OCI-LY7 (cell line): ENCODE results near the gene NPM1. TPM values are rescaled to one million over a fixed set of nuclear protein-coding genes. Genes with fewer than 3 reads are reported as not detected.

ENCODE experiments used
- BruUV-seq: library from RNA; stranded (reverse); fragments of 400-500 nt; replicated peaks from 2 replicates; lab custom pipeline; 2021; lab: Mats Ljungman, UMichigan
- CTCF ChIA-PET: fragments of 300-600 bp; sonication (Branson Sonifier 250); formaldehyde crosslinking; loops from one replicate; lab custom pipeline; 2022; ENCODE audit warnings: antibody characterized with exemption; ENCODE audit not compliant: unreplicated experiment; lab: Charles Lee
- POLR2A ChIA-PET: fragments of 300-600 bp; sonication (Branson Sonifier 250); formaldehyde crosslinking; loops from one replicate; lab custom pipeline; 2022; ENCODE audit warnings: antibody characterized with exemption; lab: Charles Lee
- DNase-seq: peaks from one replicate; pipeline ENCODE4 v3.0.0-alpha.2; 2015; ENCODE audit warnings: low spot score
- H2AFZ ChIP-seq: fragments of 200-600 bp; sonication (generic), shearing (Covaris generic); 2 replicates; pipeline ENCODE4 v1.6.1; 2014; ENCODE audit warnings: mild to moderate bottlenecking, antibody characterized with exemption, low read length, moderate library complexity
- H3K27ac ChIP-seq: fragments of 200-600 bp; sonication (generic); 2 replicates; pipeline ENCODE4 v1.5.1; 2014; ENCODE audit warnings: mixed run types, low read depth, mild to moderate bottlenecking, moderate library complexity, low read length, inconsistent platforms; ENCODE audit not compliant: poor library complexity, severe bottlenecking
- H3K36me3 ChIP-seq: fragments of 200-600 bp; sonication (generic); 2 replicates; pipeline ENCODE4 v1.6.1; 2014; ENCODE audit warnings: mild to moderate bottlenecking, antibody characterized with exemption, low read length, moderate library complexity, mixed read lengths; ENCODE audit not compliant: insufficient read depth
- H3K4me1 ChIP-seq: fragments of 200-600 bp; sonication (generic); 2 replicates; pipeline ENCODE4 v1.5.1; 2014; ENCODE audit warnings: mild to moderate bottlenecking, low read length; ENCODE audit not compliant: insufficient read depth, poor library complexity, severe bottlenecking
- H3K4me2 ChIP-seq: fragments of 200-600 bp; sonication (generic); 2 replicates; pipeline ENCODE4 v1.6.1; 2014; ENCODE audit warnings: mild to moderate bottlenecking, low read length
- H3K4me3 ChIP-seq: fragments of 200-600 bp; sonication (generic); 2 replicates; pipeline ENCODE4 v1.5.1; 2014; ENCODE audit warnings: mild to moderate bottlenecking, low read depth, low read length; ENCODE audit not compliant: poor library complexity, severe bottlenecking
- H3K79me2 ChIP-seq: fragments of 200-600 bp; sonication (generic); 2 replicates; pipeline ENCODE4 v1.6.1; 2016; ENCODE audit warnings: low read depth, mild to moderate bottlenecking, low read length, moderate library complexity, mixed read lengths; ENCODE audit not compliant: insufficient read depth
- H3K9me2 ChIP-seq: fragments of 200-600 bp; sonication (generic); 2 replicates; pipeline ENCODE4 v1.6.1; 2016; ENCODE audit warnings: mild to moderate bottlenecking, low read length, mixed read lengths; ENCODE audit not compliant: insufficient read depth
- H3K9me3 ChIP-seq: fragments of 200-600 bp; sonication (generic); 2 replicates; pipeline ENCODE4 v1.6.1; 2014; ENCODE audit warnings: mild to moderate bottlenecking, mixed run types, low read length, mixed read lengths
- H4K20me1 ChIP-seq: fragments of 200-600 bp; sonication (generic); 2 replicates; pipeline ENCODE4 v1.6.1; 2014; ENCODE audit warnings: mild to moderate bottlenecking, antibody characterized with exemption, low read length, moderate library complexity, mixed read lengths; ENCODE audit not compliant: insufficient read depth
- EZH2phosphoT487 ChIP-seq: fragments of 200-600 bp; sonication (generic); IDR thresholded peaks from 2 replicates; pipeline ENCODE4 v1.6.1; 2018; ENCODE audit warnings: low read depth, borderline replicate concordance, mild to moderate bottlenecking, mixed run types, antibody characterized with exemption, low read length, moderate library complexity, mixed read lengths
- intact Hi-C: fragments of 100-400 bp; cut with micrococcal nuclease; formaldehyde crosslinking; loops from one replicate; pipeline ENCODE4 v1.10.0; 2022; ENCODE audit not compliant: unreplicated experiment
- total RNA-seq, 2 experiments: library from RNA; depleted of rRNA in 1 of 2; stranded (reverse); fragments of >200 nt in 1 of 2; shearing (Covaris generic) in 1 of 2; gene quantifications; 2 replicates each; pipeline ENCODE4 v1.2.3, GENCODE V29; 2014 to 2022
- TF ChIP-seq, protein P1 (sequence below): fragments of 200-600 bp; sonication (generic); conservative IDR thresholded peaks from 2 replicates; pipeline ENCODE4 v1.5.1; 2014; ENCODE audit warnings: mild to moderate bottlenecking, antibody characterized with exemption, low read length, moderate library complexity, mixed read lengths

Gene NPM1
- total RNA-seq, 2 experiments from 2014 or later = 1,091 to 2,027 TPM

DNA sequence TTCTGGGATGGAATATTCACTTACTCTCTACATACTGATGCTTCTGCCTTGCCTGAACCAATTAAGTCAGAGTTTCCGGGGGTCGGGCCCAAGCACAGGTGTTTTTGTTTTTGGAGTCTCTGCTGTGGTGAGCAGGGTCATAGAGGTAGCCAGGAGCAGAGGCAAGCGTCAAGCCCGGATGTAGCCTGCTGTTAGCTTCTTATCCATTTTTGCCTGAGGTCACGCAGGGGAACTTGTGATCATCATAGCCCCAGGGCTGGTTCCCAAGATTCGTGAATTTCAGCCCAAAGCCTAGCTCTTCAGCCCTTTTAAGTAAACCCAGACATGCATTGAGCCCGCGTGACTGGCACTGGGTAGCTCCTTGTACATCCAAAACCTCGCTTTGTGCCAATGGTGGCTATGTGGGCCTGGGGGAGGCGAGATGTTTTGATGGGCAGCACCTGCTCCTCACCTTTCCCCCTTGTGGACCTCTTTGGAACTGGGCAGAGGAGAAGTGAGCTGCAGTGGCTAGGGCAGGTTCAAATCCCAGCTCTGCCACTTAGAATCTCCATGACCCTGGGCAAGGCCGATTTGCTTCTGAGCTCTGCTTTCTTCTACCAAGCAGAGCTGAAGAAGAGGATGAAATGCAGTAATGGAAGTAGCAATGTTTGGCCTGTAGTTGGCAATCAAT, 65.5 kb downstream of the NPM1 start:
- intact Hi-C loops = no loop called here
- CTCF ChIA-PET = interaction anchor here (0.6 kb wide), 1 partner anchor 11 kb away, joined by 3 read pairs; no protein-coding TSS in a partner anchor
- Histone ChIP-seq H2AFZ (no peak overlapping the region), H3K4me2 (no peak overlapping the region), H3K9me3 (no peaks in the 10 kb centered on the region), H4K20me1 (no peaks in the 10 kb centered on the region), H3K79me2 (no peaks in the 10 kb centered on the region), H3K36me3 (no peaks in the 10 kb centered on the region), H3K27ac (no peak overlapping the region), H3K4me3 (no peak overlapping the region), H3K4me1 (no peaks in the 10 kb centered on the region), H3K9me2 (no peaks in the 10 kb centered on the region)
- no peak for TF ChIP-seq EZH2phosphoT487
- TF ChIP-seq, protein P1, sequence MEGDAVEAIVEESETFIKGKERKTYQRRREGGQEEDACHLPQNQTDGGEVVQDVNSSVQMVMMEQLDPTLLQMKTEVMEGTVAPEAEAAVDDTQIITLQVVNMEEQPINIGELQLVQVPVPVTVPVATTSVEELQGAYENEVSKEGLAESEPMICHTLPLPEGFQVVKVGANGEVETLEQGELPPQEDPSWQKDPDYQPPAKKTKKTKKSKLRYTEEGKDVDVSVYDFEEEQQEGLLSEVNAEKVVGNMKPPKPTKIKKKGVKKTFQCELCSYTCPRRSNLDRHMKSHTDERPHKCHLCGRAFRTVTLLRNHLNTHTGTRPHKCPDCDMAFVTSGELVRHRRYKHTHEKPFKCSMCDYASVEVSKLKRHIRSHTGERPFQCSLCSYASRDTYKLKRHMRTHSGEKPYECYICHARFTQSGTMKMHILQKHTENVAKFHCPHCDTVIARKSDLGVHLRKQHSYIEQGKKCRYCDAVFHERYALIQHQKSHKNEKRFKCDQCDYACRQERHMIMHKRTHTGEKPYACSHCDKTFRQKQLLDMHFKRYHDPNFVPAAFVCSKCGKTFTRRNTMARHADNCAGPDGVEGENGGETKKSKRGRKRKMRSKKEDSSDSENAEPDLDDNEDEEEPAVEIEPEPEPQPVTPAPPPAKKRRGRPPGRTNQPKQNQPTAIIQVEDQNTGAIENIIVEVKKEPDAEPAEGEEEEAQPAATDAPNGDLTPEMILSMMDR = no peak
- POLR2A ChIA-PET = interaction anchor here (1.1 kb wide), 1 partner anchor 18 kb away, joined by 4 read pairs; no protein-coding TSS in a partner anchor
- no peak for DNase-seq
- no TSS peak for BruUV-seq

DNA sequence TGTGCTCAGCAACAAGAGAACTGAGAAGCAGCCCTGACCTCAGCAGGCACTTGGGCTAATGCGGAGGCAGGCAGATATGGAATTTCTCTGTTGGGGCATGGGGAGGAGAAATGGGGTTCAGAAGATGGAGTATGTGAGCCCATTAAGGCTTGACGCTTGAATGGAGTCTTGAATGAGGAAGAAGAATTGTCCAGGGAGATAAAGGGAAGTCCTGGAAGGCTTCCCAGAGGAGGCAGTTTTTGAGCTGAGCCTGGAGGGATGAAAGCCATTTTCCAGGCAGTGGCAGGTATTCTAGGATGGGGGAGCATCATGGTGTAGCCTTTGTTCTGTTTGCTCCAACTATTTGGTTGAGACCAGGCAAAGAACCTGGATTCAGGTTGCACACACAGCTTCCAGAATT, 66.3 kb downstream of the NPM1 start:
- Histone ChIP-seq H2AFZ (no peak overlapping the region), H3K36me3 (no peaks in the 10 kb centered on the region), H3K9me2 (no peaks in the 10 kb centered on the region), H3K4me2 (no peak overlapping the region), H4K20me1 (no peaks in the 10 kb centered on the region), H3K9me3 (no peaks in the 10 kb centered on the region), H3K27ac (no peak overlapping the region), H3K4me3 (no peak overlapping the region), H3K4me1 (no peaks in the 10 kb centered on the region), H3K79me2 (no peaks in the 10 kb centered on the region)
- POLR2A ChIA-PET = no interaction called here
- no peak for DNase-seq
- TF ChIP-seq EZH2phosphoT487 = no peak
- TF ChIP-seq, protein P1 = no peak
- CTCF ChIA-PET = no interaction called here
- intact Hi-C loops = no loop called here
- no TSS peak for BruUV-seq

DNA sequence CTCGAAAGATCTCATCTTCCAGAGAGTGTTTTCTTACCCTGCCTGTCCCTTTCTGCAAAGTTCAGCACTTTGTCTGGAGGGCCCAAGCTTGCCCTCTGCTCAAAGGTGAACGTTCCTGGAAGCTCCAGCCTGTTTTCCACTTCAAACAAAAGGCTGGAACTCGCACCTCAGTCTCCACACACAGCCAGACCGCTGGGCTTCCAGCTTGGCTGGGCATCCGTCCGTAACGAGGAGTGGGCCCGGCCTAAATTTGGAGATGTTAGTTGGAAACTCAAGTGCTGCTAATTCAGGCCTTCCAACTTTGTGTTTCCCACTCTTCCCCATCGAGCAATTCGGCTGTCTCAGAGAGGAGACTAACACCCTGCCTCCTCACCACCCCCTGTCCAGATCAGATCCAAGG, 66.9 kb downstream of the NPM1 start:
- POLR2A ChIA-PET = no interaction called here
- no peak for DNase-seq
- no peaks in the 10 kb centered on the region for H3K36me3 ChIP-seq
- no peaks in the 10 kb centered on the region for H3K9me3 ChIP-seq
- no peak overlapping the region for H3K27ac ChIP-seq
- BruUV-seq = no TSS peak
- H3K79me2 ChIP-seq = no peaks in the 10 kb centered on the region
- no peaks in the 10 kb centered on the region for H4K20me1 ChIP-seq
- no peak overlapping the region for H2AFZ ChIP-seq
- no peaks in the 10 kb centered on the region for H3K9me2 ChIP-seq
- H3K4me1 ChIP-seq = no peaks in the 10 kb centered on the region
- H3K4me3 ChIP-seq = no peak overlapping the region
- H3K4me2 ChIP-seq = no peak overlapping the region
- TF ChIP-seq, protein P1 = no peak
- no peak for TF ChIP-seq EZH2phosphoT487
- intact Hi-C loops = no loop called here
- CTCF ChIA-PET = no interaction called here
